ENCODE data around the gene MAPKAP1. TPM values are rescaled to one million over a fixed set of nuclear protein-coding genes. Genes with fewer than 3 reads are reported as not detected.
"Not testable (repeated sequence)": the region's sequence is repeated elsewhere in the genome, so short reads cannot be mapped to it uniquely, and the experiment has no call there.

MAPKAP1 gene
- total RNA-seq, 2 experiments from 2014 or later: 111 to 117 TPM

DNA sequence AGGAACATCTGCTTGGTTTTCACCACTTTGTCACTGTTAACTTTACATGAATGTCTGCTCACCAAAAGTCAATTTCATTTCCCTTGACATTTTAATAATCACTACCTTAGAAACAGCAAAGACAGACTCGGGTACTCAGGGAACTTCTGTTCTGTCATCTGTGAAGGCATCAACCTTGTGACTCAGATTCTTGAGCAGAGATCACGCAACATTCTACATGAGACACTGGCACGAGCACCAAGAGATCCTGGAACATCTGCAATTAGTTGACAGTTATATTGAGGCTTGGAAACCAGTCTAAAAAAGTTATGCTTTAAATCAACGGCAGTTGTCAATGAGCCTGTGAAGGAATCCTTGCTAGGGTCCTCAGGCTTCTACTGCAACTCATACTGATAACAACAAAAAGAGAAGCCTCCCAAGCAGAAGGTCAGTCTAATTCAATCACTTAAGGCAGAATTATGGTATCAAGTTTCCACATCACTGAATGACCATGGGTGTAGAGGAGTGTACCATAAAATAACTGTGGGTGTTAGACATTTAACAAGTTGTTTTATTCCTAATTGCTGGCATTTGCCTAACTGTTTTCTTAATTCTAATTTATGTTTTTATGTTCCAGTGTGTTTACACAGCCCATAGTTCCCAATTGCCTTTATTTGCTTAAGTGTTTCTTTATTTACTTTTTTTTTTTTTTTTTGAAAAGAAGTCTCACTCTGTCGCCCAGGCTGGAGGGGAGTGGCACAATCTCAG is 36.8 kb upstream of the MAPKAP1 start:
- ChIA-PET POLR2A (no interaction called here), CTCF (no interaction called here)

DNA sequence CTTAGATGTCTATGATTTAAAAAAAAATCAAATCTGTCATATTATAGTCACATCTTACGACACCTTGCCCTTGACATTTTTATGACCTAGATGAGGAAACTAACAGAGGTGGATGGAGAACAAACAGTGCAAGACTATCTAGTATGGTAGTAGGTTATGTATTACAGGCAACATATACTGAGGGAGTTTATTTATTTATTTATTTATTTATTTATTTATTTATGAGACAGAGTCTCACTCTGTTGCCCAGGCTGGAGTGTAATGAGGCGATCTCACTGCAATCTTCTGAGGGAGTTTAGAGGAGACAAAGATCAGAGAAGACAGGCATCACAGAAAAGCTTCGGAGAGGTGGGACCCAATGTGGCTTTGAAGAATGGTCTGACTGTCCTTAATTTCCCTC is 35.6 kb upstream of the MAPKAP1 start:
- ChIA-PET CTCF (interaction anchor here (1.0 kb wide), 1 partner anchor 11 kb away, joined by 3 read pairs; no protein-coding TSS in a partner anchor), POLR2A (no interaction called here)

DNA sequence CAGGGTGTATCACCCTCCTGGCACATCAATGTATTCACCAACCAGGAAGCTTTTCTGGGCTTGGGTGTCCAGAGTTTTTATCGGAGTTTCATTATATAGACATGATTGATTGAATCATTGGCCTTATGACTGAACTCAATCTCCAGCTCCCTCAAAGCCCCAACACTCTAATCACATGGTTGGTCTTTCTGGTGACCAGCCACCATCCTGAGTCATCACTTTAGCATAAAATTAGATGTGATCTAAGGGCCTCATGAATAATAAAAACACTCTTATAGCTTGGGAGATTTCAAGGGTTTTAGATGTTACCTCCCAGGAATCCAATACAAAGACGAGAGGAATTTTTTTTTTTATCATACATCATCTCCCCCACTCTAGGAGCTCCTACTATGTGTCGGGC is 32.4 kb upstream of the MAPKAP1 start:
- CTCF ChIA-PET: interaction anchor here (0.6 kb wide), 1 partner anchor 91 kb away, joined by 3 read pairs; no protein-coding TSS in a partner anchor
- POLR2A ChIA-PET: no interaction called here

DNA sequence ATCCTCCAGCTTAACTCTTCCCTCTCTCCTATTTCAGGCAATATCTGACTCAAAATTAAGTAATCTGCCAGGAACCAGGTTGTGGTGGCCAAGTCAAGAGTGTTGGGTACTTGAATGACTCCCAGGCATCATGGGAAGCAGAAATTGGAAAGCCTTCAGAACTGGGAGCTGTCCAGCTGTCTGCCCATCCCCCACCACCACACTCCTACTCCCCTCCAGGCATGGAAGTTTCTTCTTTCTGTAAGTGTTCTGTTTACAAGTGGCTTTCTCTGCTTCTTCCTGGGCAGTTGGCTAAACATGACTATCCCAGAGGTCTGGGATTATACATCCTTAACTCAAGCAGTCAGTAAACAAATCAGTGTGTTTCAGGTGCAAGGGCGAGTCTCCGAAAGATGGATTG is 25.6 kb upstream of the MAPKAP1 start:
- POLR2A ChIA-PET: no interaction called here
- CTCF ChIA-PET: no interaction called here

DNA sequence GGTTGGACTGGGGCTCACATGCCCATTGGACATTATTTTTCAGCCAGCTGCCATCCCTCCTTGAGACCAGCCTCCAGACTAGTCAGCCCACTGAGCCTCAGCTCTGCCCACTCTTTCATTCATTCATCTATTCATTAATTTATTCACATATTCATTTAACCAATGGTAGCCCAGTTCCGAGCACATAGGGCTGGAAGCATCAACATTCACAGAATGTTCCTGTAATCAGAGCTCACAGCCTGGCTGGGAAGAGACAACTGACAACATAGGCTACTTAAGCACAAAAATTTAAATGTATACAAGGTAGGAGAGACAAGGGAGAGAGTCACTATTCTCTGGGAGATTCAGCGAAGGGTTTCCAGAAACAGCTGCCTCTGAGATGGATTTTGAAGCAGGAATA is 23.2 kb upstream of the MAPKAP1 start:
- POLR2A ChIA-PET: no interaction called here
- CTCF ChIA-PET: no interaction called here

DNA sequence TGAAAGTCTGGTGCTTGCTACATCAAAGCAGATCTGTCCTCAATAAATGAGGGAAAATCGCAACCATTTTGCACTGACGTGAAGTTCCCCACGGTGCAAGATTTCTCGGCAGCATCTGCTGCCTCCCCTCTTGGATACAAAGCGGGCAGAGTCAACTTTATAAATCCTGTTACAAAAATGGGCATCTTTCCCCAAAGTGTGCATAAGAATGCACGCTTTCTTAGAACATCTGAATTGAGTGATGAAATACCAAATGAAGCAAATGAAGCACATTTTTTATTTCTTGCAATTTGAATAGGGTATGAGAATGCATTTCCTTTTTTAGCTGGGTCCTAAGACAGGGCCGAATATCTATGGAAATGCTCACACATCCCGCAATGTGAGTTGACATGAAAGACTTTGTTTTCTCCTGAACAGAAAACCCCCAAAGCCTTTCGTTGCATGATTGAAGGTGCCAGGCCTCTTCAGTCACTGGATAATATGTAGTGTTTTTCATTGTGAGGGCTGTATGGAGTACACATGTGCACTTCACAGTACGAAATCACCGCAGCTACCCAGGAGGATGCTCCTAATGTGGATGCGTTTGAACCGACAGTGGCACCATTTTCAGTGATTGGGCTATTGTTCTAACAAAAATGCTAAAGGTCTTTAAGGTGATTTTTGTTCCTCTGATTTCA is 19.6 kb upstream of the MAPKAP1 start:
- ChIA-PET POLR2A (no interaction called here), CTCF (no interaction called here)

DNA sequence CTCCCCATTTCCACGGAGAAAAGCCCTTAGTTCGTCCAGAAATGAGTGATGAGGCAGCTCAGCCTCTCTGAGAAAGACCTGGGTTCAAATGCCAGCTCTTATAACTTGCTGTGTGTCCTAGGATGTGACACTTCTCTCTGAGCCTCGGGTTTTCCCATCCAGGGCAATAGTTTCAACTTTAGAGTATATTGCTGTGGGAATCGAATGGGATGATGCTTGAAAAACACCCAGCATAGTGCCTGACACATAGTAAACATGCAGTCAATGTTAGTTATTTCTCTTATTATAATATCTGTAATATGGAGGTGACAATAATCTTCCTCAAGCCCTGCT is 430 bp upstream of the MAPKAP1 start:
- ChIA-PET POLR2A (interaction anchor here (0.6 to 1.1 kb wide), 3 partner anchors 38 to 1777 kb away, joined by 5 to 8 read pairs (median 7); no protein-coding TSS in a partner anchor), CTCF (no interaction called here)

DNA sequence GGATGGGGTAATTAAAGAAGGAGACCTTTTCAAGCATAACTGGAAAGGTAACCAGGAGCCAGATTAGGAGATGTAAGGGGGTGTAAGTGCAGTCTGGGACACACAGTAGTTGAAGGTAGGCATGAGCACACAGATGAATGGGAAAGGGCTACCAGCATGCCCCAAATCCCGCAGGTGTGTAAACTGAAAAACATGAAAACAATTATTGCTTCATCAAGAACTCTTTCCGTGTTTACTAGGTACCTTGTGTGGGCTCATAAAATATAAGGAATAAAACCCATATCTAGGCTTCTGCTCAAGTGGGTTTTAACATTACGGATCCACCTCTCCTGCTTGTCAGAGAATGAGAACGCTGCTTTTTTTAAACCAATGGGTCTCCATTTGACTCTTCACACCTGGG is 1.1 kb downstream of the MAPKAP1 start:
- POLR2A ChIA-PET: no interaction called here
- CTCF ChIA-PET: no interaction called here

DNA sequence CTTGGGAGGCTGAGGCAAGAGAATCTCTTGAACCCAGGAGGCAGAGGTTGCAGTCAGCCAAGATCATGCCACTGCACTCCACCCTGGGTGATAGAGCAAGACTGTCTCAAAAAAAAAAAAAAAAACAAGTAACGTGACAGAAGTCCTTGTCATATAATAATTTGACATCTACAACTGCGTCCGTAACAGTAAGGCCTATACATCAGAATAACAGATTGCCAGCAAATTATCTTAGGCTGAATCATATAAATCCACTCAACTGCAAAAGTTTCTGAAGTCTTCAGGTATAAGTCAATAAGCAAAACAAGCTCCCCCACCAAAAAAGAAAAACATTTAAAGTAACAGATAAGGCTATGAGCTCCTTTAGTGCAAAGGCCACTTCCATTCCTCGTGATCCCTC is 3.3 kb downstream of the MAPKAP1 start:
- CTCF ChIA-PET: interaction anchor here (0.7 kb wide), 1 partner anchor 11 kb away, joined by 4 read pairs; no protein-coding TSS in a partner anchor
- POLR2A ChIA-PET: no interaction called here

DNA sequence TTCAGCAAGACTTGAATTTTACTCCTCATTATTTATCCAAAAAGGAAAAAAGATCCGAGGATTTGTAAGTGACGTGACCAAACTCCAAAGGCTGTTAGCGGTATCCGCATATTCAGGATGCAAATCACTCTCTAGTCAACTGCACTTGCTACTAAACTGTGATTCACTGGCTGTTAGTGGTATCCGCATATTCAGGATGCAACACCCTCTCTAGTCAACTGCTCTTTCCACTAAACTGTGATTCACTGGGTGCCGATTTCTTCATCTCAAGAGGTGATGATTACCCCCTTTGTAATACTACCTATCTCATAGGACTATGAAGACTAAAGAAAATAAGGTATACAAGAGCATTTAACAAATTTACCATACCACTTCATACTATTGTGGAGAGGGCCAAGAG is 5.7 kb downstream of the MAPKAP1 start:
- POLR2A ChIA-PET: no interaction called here
- CTCF ChIA-PET: no interaction called here

DNA sequence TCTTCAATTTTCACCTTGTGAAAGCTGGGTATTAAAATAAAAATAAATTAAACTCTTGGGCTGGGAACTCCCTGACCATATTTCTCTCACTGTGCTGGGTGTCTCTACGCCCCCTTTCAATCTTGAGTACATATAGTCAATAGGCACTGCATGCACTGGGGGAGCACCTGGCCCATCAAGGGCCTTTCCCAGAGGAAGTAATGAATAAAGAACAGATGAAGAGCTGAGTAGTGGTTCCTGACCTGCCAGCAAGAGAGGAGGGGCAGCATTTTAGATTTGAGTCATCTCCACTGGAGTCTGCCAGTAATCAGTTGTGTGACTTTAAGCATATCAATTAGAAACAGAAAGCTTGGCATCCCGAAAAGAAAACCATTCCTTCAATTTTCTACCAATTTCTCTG is 6.2 kb downstream of the MAPKAP1 start:
- CTCF ChIA-PET: no interaction called here
- POLR2A ChIA-PET: interaction anchor here (0.6 kb wide), 1 partner anchor 628 kb away, joined by 3 read pairs; no protein-coding TSS in a partner anchor

DNA sequence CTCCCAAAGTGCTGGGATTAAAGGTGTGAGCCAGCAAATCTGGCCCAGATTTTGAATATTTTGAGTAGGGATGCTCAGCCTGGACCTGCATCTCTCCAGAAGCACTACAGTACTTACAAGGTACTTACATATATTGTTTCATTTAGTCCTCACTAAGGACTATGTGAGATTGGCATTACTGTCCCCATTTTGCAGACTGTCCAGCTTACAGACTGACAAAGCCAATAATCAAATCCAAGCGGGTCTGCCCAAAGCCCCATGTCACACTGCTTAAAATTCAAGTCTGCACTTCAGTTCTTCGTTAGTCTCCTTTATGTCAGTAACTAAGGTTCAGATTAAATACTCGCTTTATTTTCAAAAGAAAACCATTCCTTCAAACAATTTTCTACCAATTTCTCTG is 7.1 kb downstream of the MAPKAP1 start:
- POLR2A ChIA-PET: no interaction called here
- CTCF ChIA-PET: no interaction called here

DNA sequence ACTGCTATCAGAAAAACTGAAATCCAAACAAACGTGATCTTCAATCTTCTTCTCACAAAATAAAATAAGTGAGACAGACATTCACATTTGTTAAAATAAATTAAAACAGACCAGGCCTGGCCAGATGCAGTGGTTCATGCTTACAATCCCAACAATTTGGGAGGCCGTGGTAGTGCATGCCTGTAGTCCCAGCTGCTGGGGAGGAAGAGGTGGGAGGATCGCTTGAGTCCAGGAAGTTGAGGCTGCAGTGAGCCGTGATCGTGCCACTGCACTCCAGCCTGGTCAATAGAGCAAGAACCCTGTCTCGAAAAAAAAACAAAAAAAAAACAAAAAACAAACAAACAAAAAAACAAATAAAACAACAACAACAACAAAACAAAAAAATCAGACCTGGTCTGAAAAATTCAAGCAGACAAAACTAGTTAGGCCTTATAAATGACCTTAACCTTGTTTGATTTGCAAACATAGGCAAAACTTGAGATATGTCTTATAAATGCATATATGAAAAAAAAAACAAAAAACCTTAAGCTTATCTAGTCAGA is 10.8 kb downstream of the MAPKAP1 start:
- POLR2A ChIA-PET: no interaction called here
- CTCF ChIA-PET: no interaction called here

DNA sequence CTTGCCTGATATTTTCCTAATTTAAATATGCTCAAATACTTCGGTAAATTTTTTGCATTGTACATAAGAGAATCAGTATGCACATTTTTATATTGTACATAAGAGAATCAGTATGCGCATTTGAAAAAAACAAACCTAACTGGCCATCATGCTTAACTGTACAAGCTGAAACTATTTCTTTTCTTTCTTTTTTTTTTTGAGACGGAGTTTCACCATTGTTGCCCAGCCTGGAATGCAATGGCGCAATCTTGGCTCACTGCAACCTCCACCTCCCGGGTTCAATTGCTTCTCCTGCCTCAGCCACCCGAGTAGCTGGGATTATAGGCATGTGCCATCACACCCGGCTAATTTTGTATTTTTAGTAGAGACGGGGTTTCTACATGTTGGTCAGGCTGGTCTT is 11.5 kb downstream of the MAPKAP1 start:
- POLR2A ChIA-PET, CTCF ChIA-PET: not testable (repeated sequence)

DNA sequence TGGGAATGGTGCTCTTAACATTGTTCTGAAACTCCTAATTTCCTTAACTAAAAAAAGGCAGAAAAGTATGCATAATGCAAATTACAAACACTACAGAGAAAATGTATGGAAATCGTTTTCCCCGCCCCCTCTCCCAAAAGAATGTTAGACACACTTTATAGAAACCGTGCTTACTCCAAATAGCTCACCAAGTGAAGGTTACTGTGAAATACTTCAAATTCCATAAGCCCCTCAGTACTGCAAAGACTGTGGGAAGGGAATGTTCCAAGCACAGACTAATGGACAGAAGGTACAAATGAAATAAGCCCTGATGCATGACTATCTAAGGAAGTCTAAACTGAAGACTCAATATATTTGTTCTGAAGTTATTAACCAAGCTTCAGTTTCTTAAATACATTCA is 12.5 kb downstream of the MAPKAP1 start:
- ChIA-PET POLR2A (no interaction called here), CTCF (no interaction called here)

DNA sequence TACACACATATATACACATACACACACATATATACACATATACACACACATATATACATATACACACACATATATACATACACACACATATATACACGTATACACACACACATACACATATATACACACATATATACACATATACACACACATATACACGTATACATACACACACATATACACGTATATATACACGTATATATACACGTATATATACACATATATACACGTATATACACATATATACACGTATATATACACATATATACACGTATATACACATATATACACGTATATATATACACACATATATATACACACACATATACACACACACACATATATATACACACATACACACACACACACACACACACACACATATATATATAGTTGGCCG is 13.5 kb downstream of the MAPKAP1 start:
- POLR2A ChIA-PET: not testable (repeated sequence)
- CTCF ChIA-PET: interaction anchor here (0.6 kb wide), 1 partner anchor 919 kb away, joined by 3 read pairs; no protein-coding TSS in a partner anchor

DNA sequence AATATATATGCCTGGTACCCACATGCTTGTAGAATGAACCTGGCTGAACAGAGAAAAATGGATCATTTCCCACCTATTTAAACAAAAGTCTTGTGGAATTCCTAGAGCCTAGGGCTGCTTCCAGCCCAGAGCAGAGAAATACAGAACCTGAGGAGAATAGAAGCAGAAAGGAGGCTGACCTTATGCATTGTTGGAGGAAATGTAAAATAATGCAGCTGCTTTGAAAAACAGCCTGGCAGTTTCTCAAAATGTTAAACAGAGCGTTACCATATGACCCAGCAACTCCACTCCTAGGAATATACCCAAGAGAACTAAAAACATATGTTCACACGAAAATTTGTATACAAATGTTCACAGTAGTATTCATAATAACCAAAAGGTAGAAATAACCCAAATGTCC is 15.1 kb downstream of the MAPKAP1 start:
- CTCF ChIA-PET: no interaction called here

DNA sequence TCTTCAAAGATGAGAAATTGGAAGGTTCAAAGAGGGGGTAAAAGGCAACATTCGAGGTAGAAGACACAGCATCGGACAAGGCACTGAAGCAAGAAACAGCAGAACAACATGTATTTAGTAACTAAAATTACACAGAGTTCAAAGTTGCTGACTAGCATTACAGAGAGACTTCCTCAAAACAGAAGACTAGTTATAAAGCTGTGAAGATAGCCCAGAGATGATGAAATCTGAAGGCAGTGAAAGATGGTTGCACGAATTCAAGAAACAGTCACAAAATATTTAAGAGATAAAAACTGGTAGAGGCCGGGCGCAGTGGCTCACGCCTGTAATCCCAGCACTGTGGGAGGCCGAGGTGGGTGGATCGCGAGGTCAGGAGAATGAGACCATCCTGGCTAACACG is 16.3 kb downstream of the MAPKAP1 start:
- CTCF ChIA-PET: no interaction called here
- POLR2A ChIA-PET: no interaction called here

More for the DNA sequence above, 15.1 kb downstream of the MAPKAP1 start:
- POLR2A ChIA-PET: no interaction called here

DNA sequence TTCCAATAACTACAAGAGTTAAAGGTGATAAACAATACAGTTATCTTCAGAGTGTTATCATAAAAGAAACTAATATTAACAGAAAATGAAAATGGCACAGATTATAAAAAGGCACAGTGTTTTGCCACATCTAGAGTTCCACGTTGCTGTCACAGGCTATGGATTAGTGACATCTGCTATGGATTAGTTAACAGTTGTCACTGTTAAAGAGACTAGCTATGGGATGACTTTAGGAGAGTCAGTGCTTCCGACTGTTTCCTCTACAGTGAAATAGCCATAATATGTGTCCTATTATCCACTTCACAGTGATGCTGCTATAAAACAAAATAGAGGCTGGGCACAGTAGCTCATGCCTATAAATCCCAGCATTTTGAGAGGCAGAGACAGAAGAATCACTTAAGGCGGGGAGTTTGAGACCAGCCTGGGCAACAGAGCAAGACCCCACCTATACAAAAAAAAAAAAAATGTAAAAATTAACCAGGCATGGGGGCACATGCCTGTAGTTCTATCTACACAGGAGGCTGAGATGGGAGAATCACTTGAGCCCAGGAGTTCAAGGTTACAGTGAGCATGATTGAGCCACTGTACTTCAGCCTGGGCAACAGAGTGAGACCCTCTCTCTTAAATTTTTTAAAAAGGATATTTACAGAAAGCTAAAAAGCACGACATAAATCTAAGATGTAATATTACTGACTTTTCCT is 19.7 kb downstream of the MAPKAP1 start:
- ChIA-PET CTCF (interaction anchor here (1.0 kb wide), 1 partner anchor 275 kb away, joined by 3 read pairs; no protein-coding TSS in a partner anchor), POLR2A (no interaction called here)

DNA sequence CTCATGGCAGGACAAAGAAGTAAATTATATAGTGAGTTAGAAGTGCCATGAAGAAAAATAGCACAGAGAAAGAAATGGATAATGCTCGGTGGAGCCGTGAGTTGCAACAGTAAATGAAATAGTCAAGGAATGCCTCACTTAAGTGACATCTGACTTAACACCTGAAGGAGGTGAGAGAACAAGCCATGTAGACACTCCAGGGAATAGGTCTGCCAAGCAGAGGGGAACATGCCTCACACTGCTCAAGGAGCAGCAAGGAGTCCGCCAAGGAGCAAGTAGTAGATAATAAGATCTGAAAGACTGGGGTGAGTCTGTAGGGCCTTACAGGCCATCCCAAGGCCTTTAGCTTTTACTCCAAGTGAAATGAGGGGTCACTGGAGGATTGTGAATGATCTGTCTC is 21.8 kb downstream of the MAPKAP1 start:
- ChIA-PET POLR2A (no interaction called here), CTCF (no interaction called here)

DNA sequence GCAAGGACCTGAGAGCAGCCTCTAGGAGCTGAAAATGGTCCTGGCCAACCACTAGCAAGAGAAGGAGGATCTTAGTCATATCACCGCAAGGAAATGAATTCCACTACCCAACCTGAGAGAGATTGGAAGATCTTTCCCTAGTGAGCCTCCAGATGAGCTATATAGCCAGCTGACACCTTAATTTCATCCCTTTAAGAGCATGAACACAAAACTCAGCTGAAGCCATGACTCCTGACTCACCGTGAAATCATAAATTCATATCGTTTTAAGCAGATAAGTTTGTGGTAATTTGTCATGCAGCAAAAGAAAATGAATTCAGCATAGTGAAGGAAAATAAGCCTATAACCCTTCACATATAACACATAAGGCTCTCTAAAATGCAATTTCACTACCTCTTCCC is 23.5 kb downstream of the MAPKAP1 start:
- POLR2A ChIA-PET: no interaction called here

More for the DNA sequence above, 23.5 kb downstream of the MAPKAP1 start:
- CTCF ChIA-PET: interaction anchor here (0.7 kb wide), 1 partner anchor 74 kb away, joined by 3 read pairs; no protein-coding TSS in a partner anchor

Measured in activated CD8-positive, alpha-beta memory T cell treated with anti-CD3 and anti-CD28 coated beads for 36 hours (primary cell).